ENCODE results near the gene ZNF81.

DNA sequence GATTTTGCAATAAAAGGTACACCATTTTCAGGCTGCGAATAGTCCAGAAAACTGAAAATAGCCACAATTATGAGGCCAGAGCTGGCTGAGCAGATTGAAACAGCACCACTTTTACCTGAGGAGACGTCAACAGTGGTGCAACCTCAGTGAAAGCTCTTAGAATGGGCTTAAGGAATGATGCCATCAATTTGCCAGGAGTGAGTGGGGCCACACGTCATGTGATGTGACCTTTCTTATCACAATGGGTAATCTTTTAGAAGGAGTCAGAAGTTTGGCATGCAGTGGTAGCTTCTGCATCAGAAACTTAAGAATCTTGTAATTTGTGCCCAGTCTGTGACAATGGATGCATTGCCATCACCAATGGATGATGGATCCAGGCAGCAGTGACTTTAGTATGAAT lies 27.6 kb downstream of the ZNF81 start:
- TF ChIP-seq, protein P1, sequence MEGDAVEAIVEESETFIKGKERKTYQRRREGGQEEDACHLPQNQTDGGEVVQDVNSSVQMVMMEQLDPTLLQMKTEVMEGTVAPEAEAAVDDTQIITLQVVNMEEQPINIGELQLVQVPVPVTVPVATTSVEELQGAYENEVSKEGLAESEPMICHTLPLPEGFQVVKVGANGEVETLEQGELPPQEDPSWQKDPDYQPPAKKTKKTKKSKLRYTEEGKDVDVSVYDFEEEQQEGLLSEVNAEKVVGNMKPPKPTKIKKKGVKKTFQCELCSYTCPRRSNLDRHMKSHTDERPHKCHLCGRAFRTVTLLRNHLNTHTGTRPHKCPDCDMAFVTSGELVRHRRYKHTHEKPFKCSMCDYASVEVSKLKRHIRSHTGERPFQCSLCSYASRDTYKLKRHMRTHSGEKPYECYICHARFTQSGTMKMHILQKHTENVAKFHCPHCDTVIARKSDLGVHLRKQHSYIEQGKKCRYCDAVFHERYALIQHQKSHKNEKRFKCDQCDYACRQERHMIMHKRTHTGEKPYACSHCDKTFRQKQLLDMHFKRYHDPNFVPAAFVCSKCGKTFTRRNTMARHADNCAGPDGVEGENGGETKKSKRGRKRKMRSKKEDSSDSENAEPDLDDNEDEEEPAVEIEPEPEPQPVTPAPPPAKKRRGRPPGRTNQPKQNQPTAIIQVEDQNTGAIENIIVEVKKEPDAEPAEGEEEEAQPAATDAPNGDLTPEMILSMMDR (IDR thresholded peaks at IDR 0.05): no peak
- TF ChIP-seq EP300 (IDR thresholded peaks at IDR 0.05) (no peak), POLR2A (IDR thresholded peaks at IDR 0.05) (no peak)

All from gastroesophageal sphincter (tissue), 3 donors.